HG03571 (cell line): ENCODE measurements around the gene GOLGA6L9.
A peak's percentile ranks its signal among the peaks of the same experiment; 100 is the strongest.
"Not testable (repeated sequence)": the region's sequence is repeated elsewhere in the genome, so short reads cannot be mapped to it uniquely, and the experiment has no call there.

ENCODE experiments used
- ATAC-seq: cut with Tn5 transposase; IDR thresholded peaks from one replicate; pipeline ENCODE4 v1.9.1; 2021; ENCODE audit not compliant: unreplicated experiment

GOLGA6L9 gene

GRCh38 chr15:82429693-82430092, at the start of gene GOLGA6L9:
Gene GOLGA6L9, plus strand, starts transcription at chr15:82429816. Its CDS starts 264 bp downstream, at chr15:82430080.
- ATAC-seq, result not testable (repeated sequence)

- not testable (repeated sequence) for ATAC-seq
Observed at GRCh38 chr15:82381330-82381955, 48.2 kb upstream of the GOLGA6L9 start.

GRCh38 chr15:82387209-82387608, 42.4 kb upstream of the GOLGA6L9 start:
- ATAC-seq, result not testable (repeated sequence)

DNA sequence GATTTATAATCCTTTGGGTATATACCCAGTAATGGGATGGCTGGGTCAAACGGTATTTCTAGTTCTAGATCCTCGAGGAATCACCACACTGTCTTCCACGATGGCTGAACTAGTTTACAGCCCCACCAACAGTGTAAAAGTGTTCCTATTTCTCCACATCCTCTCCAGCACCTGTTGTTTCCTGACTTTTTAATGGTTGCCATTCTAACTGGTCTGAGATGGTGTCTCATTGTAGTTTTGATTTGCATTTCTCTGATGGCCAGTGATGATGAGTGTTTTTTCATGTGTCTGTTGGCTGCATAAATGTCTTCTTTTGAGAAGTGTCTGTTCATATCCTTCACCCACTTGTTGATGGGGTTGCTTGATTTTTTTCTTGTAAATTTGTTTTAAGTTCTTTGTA, 39.5 kb upstream of the GOLGA6L9 start:
- ATAC-seq, result not testable (repeated sequence)

- ATAC-seq, result not testable (repeated sequence)
Observed at GRCh38 chr15:82392077-82392476, 37.5 kb upstream of the GOLGA6L9 start.

GRCh38 chr15:82393671-82394070, 35.9 kb upstream of the GOLGA6L9 start:
- ATAC-seq, result no peak

GRCh38 chr15:82395788-82396187, 33.8 kb upstream of the GOLGA6L9 start:
- ATAC-seq, result not testable (repeated sequence)

- ATAC-seq, result no peak
Observed at GRCh38 chr15:82397817-82398216, 31.8 kb upstream of the GOLGA6L9 start.

GRCh38 chr15:82398785-82399184, 30.8 kb upstream of the GOLGA6L9 start:
- no peak for ATAC-seq

- not testable (repeated sequence) for ATAC-seq
Observed at GRCh38 chr15:82399366-82400103, 30.1 kb upstream of the GOLGA6L9 start.

DNA sequence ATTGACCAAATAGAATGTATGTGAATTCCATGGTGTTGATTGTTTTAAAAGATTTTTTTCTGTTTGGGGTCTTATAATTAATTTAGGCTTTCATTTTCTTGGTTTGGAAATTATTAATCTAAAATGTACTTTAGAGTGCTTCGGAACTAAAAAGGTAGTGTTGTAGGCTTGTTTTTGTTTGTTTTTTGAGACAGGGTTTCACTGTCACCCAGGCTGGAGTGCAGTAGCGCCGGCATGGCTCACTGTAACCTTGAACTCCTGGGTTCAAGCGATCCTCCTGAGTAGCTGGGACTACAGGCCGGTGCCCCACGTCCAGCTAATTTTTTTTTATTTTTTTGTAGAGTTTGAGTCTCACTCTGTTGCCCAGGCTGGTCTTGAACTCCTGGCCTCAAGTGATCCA, 27.7 kb upstream of the GOLGA6L9 start:
- not testable (repeated sequence) for ATAC-seq

DNA sequence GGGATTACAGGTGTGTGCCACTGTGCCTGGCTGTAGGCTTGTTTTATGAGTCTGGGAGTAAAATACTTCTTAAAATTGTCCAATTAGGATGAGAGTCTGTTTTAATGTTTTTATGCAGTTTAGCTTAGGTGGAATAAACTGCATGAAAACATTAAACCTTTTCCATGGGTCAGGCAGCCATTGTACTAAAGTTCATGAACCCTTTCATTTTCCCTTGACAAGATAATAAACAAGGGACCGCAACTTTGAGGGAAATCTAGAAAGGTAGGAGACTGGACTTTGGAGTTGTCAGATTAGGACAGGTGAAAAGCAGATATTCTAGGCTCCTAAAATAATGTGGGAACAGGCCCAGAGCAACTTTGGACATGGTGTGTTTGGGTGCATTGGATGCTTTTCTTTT, 27.3 kb upstream of the GOLGA6L9 start:
- ATAC-seq, result not testable (repeated sequence)

DNA sequence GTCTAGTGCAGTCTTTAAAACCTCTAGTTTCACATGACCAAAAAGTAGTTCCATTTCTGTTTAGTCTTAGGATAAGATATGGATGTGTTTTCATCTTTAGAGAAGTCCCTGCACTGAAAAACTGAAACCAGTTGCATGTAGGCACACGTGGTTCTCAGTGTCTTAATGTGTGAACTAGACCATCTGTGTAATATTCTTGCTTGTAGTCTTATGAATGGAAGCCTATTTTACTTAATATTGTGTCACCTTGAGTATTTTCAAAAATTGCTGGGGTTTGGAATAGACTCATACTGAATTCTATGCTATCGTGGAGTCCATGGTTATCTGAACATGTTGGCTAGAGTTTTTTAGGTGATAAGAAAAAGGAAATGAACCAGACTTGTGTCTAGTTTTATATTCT, 23.4 kb upstream of the GOLGA6L9 start:
- ATAC-seq, result not testable (repeated sequence)

- ATAC-seq, result not testable (repeated sequence)
Observed at GRCh38 chr15:82410306-82410705, 19.3 kb upstream of the GOLGA6L9 start.

GRCh38 chr15:82411595-82411994, 18.0 kb upstream of the GOLGA6L9 start:
- peak; percentile 66 for ATAC-seq

DNA sequence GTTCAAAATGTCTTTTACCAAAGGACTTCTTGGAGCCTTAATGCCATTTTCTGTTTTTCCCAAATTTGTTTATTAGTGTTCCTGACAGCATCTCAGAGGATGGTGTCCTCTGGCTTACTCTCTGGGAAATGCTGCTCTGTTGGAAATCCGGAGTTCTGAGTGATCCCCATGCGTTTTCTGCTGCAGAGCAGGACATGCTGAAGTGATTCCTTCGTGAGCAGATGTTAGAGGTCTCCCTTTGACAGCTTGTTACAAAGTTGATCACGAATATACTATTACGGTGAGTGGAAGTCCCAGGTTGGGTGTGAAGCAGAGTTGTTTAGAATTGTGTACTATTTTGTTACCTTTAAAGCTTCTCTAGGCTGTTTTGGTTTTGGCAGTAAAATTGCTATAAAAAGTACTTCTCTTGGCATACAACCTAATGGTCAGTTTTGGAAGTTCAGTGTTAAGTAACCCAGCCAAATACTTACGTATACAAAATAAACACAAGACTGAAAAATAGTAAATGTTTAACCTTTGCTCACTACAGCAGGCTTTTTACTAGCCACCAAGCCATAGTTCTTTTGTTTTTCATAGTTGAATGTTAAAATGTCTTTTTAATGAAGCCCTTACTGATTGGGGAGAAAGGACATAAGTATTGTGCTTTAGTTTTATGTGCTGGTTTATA, 15.0 kb upstream of the GOLGA6L9 start:
- not testable (repeated sequence) for ATAC-seq

DNA sequence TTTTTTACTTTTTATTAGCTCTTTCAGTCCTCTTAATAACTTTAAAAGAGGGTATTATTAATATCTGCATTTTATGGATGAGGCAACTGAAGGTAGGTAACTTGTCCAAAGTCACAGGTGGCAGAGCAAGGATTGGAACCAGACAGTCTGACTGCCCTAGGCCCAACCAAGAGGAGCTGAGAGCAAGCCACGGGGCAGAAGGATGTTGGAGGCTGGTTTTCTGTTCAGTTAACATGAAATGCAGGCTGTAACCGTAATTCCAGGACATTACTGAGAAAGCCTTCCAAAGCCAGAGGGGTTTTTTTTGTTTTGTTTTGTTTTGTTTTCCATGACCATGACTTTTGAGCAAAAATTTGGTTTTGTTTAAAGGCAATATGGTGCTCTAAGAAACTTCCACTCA, 9.1 kb upstream of the GOLGA6L9 start:
- ATAC-seq, result not testable (repeated sequence)

- not testable (repeated sequence) for ATAC-seq
Observed at GRCh38 chr15:82420966-82421365, 8.7 kb upstream of the GOLGA6L9 start.

DNA sequence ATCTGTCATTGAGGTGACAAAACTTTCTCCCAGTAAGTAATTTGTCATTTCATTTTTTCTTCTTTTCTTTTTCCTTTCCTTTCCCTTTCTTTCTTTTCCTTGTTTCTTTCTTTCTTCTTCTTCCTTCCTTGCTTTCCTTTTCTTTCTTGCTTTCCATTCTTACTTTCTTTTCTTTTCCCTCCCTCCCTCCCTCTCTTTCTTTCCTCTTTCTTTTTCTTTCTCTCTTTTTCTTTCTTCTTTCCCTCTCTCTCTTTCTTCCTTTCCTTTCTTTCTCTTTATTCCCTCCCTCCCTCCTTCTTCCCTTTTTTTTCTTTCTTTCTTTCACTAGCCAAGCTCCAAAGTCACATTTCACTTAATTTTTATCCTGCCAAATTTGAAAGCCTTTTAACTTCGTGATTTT, 2.5 kb upstream of the GOLGA6L9 start:
- ATAC-seq, result not testable (repeated sequence)

- ATAC-seq, result not testable (repeated sequence)
Observed at GRCh38 chr15:82445420-82445819, 15.8 kb downstream of the GOLGA6L9 start.

- ATAC-seq, result not testable (repeated sequence)
Observed at GRCh38 chr15:82457336-82457735, 27.7 kb downstream of the GOLGA6L9 start.

- ATAC-seq, result not testable (repeated sequence)
Observed at GRCh38 chr15:82465629-82466028, 36.0 kb downstream of the GOLGA6L9 start.
